Heart left ventricle (tissue), 13 donors: ENCODE measurements around the gene SSU72.

Experiments
- CTCF ChIP-seq, 12 donors: fragments of 200-600 bp; sonication (generic) in 4 of 12; IDR thresholded peaks; one replicate each; pipeline versions ENCODE4 v1.5.0 to v1.8.0; 2018 to 2022; ENCODE audit warnings: antibody characterized with exemption in 12 of 12, mild to moderate bottlenecking in 5 of 12
- POLR2A ChIP-seq, 2 donors: fragments of 450-650 bp; IDR thresholded peaks; one replicate each; pipeline ENCODE4 v1.6.1; 2017; ENCODE audit warnings: antibody characterized with exemption in 2 of 2, mild to moderate bottlenecking in 2 of 2, moderate library complexity in 2 of 2
- donor health status: ischemic (EF 13 %, LVEDD 7.1; RV severe dilation, severe dysfunction).
- donor health status: DM: no; HTN: yes; CAD: no.
- donor health status: DM: no; HTN: no; CAD: no.
- donor health status: ischemic (EF 25% LVEDD 6.9; RV normal size, moderate dysfunction).
- donor health status: ischemic (EF 25% LVEDD 5.7; RV mildly dilated, moderate dysfunction).
- donor health status: ischemic (EF 35%, LVEDD 5.7; RV mildly dilated, moderate dysfunction).
- donor health status: nonischemic (EF 11% LVEDD 7.7; RV severe dilation, severe dysfunction).
- donor health status: DM: yes; HTN: yes; CAD: no.
- donor health status: PGD.
- donor health status: ischemic (EF 29% LVEDD 5.4; RV normal size, mild dysfunction).
- donor health status: nonischemic (EF 23%, LVEDD 6.1; RV moderate dilation, normal function).

DNA sequence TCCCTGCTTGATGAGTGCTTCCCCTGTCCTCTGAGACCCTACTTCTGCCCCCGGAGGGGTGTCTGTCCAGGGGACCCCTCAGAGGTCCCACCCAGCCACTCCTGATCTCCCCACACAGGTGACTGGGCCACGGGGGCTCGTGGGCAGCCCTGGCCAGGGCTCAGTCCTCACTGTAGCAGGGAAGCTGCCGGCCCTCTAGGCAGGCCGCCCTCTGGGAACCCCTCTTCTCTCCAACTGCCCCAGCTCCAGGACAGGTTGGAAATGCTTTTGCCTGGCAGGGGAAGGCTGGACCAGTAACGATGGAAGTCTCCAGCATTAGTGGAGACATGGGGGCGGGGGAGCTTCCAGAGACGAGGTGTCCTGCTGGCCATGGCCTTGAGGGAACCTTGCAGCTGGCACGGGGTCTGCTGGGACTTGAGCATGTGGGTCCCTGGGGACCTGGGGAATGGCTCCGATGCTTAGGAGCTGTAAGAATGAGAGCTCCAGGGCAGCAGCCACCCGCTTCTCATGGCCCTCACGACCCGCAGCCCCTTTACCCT lies 28.4 kb upstream of the SSU72 start:
- TF ChIP-seq CTCF (IDR thresholded peaks at IDR 0.05) (no peak), POLR2A (IDR thresholded peaks at IDR 0.05) (no peak)
